Measurements from ENCODE around the gene POLR1C.

POLR1C gene

GRCh38 chr6:43472515-43472914 lies 44.4 kb upstream of the POLR1C start:
- TF ChIP-seq CTCF (IDR thresholded peaks at IDR 0.05; ENCODE audit: low read depth, low read length) = no peak
- no peak for DNase-seq (ENCODE audit: extremely low read depth, low read depth)

GRCh38 chr6:43475516-43475915 lies 41.4 kb upstream of the POLR1C start:
- TF ChIP-seq CTCF (IDR thresholded peaks at IDR 0.05; ENCODE audit: low read depth, low read length) = no peak
- DNase-seq (ENCODE audit: extremely low read depth, low read depth) = no peak

DNA sequence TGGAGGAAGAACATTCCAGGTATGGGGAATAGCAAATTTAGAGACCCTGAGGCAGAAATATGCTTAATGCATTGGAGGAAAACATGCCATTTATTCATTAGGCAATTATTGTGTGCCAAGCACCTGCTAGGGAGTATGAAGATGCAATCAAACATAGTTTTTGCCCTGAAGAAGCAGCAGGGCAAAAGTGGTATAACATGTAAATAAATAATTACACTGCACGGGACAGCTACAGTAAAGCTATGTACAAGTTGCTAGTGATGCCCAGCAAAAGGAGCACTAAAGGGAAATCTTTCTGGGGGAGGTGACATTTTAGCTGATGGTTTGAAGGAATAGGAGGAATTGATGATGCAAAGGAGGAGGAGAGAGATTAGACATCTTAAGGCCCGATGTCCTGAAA lies 40.1 kb upstream of the POLR1C start:
- no peak for DNase-seq (ENCODE audit: extremely low read depth, low read depth)
- TF ChIP-seq CTCF (IDR thresholded peaks at IDR 0.05; ENCODE audit: low read depth, low read length) = no peak

DNA sequence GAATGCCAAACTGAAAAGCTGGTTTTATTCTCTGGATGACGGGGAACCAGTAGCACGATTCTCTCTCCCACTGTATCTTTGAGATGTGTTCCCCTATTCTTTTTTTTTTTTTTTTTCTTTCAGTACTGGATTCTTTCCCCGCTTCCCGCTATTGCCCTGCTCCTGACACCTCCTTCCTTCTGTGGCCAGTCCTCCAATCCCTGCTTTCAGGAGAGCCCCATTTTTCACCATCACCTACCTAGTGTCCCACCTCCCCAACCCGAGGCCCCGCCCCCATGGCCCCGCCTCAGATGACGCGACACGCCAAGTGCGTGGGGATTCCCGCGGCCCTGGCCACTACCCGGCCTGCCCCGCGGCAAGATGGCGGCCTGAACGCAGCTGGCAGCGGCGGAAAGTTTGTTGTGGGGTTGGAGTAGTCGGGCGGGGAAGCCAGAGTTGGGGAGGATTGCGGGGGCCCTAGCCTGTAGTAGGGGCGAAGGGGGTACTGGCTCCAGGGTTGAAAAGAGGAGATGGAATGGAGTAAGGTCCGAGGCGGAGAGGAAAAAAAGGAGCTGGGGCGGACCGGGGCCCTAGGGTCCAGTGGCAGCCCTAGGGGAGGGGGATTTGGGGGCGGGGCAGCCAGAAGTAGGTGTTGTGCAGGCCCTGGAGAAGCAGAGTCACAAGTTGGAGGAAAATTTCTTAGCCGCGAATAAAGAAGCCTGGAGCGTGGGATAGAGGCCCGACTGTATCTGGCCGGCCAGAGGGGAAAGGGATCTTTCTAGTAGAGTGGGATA lies 39.5 kb upstream of the POLR1C start, which contains the start of gene TJAP1:
TSS of gene TJAP1 (plus strand) at position 336 of the 773 bp plus-strand sequence. CDS start 21,432 bp downstream, outside the sequence.
- no peak for TF ChIP-seq CTCF (IDR thresholded peaks at IDR 0.05; ENCODE audit: low read depth, low read length)
- DNase-seq (ENCODE audit: extremely low read depth, low read depth) = no peak

- no peak for TF ChIP-seq CTCF (IDR thresholded peaks at IDR 0.05; ENCODE audit: low read depth, low read length)
- no peak for DNase-seq (ENCODE audit: extremely low read depth, low read depth)
Observed at GRCh38 chr6:43478008-43478372, 38.9 kb upstream of the POLR1C start.

- DNase-seq (ENCODE audit: extremely low read depth, low read depth) = no peak
- TF ChIP-seq CTCF (IDR thresholded peaks at IDR 0.05; ENCODE audit: low read depth, low read length) = no peak
Observed at GRCh38 chr6:43481075-43481474, 35.8 kb upstream of the POLR1C start.

DNA sequence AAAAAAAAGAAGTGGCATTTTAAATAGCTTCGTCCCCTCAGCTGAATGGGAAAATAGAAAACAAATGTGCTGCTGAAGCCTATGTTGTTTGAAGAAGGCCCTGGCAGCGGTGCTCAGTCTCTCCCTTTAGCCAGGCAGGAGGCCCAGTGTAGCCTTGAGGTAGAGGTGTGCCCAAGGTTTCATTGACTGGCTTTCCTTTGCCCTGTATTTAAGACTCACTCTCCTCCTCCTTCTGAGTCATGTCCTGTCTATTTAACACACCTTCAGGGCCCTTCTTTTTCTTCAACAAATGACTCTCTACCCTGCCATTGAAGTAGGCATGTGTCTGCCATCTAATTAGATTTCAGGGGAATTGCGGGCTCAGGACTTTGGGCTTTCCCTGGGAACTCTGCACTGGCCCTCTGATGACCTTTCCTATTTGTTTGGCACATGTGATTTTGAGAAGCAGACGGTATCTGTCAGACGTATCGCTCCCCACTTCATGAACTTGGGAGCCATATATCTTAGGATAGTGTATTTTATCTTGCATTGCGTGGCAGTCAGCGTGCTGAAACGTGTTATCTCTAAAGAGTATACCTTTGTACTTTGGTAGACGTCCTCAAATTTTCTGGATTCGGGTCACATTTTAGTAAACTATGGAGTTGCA lies 35.2 kb upstream of the POLR1C start:
- no peak for TF ChIP-seq CTCF (IDR thresholded peaks at IDR 0.05; ENCODE audit: low read depth, low read length)
- no peak for DNase-seq (ENCODE audit: extremely low read depth, low read depth)
